ENCODE data around the gene P2RX1.

Gene P2RX1

DNA sequence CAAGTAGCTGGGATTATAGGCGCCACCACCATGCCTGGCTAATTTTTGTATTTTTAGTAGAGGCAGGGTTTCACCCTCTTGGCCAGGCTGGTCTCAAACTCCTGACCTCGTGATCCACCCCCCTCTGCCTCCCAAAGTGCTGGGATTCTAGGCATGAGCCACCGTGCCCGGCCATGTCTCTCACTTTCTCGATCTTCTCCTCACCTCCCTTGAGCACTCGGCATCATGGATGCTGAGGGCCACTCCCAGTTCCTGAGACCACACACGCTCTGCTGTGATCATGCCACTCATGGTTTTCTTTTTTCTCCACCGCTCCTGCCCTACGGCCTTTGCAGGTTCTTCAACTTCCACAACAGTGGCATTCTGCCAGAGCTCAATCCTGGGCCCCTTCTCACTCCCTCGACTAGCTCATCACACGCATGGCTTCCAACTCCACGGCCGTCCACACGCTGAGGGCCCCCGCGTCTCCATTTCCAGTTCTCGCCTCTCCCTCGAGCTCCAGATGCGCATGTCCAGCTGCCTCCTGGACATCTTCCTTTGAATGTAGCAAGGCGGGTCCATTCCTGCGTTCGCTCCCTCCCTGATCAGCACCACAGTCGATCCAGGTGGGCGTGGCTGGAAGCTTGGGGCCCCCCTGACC lies 64.7 kb downstream of the P2RX1 start:
- no peak overlapping the region for H4K12ac ChIP-seq (ENCODE audit: low read depth, low read length)
- no peak overlapping the region for H2BK12ac ChIP-seq (ENCODE audit: low read length)
- H2BK120ac ChIP-seq (ENCODE audit: insufficient read depth, low read length, poor library complexity): no peak overlapping the region
- no peak overlapping the region for H3K9ac ChIP-seq (ENCODE audit: low read length)
- H3K14ac ChIP-seq (ENCODE audit: low read length): no peak overlapping the region
- no peak overlapping the region for H3K4ac ChIP-seq (ENCODE audit: low read depth, low read length)
- H3K4me3 ChIP-seq (ENCODE audit: low read depth, low read length): no peak overlapping the region
- no peak overlapping the region for H2AFZ ChIP-seq (ENCODE audit: insufficient read depth, low read length, poor library complexity)
- H4K91ac ChIP-seq (ENCODE audit: low read depth, low read length): no peak overlapping the region
- no peaks in the 10 kb centered on the region for H3K79me1 ChIP-seq (ENCODE audit: low read length)
- H3K18ac ChIP-seq (ENCODE audit: low read length): no peak overlapping the region
- H3K4me2 ChIP-seq (ENCODE audit: low read length): no peak overlapping the region
- no peak overlapping the region for H3K23ac ChIP-seq (ENCODE audit: low read length)
- no peaks in the 10 kb centered on the region for H3K27me3 ChIP-seq (ENCODE audit: insufficient read depth, low read length)
- no peaks in the 10 kb centered on the region for H3K79me2 ChIP-seq (ENCODE audit: control insufficient read depth, insufficient read depth, low read length, poor library complexity)
- no peak overlapping the region for H2AK5ac ChIP-seq (ENCODE audit: low read length)
- WGBS (ENCODE audit: extremely low coverage, insufficient coverage, insufficient read length): no CpG with 5 or more reads among the region's 24 CpGs
- peaks cover 2% of the 10 kb centered on the region for H3K9me3 ChIP-seq (ENCODE audit: insufficient read depth, low read depth, low read length)
- no peak overlapping the region for H2BK5ac ChIP-seq (ENCODE audit: low read depth, low read length, poor library complexity)
- no peak overlapping the region for H3K27ac ChIP-seq (ENCODE audit: low read depth, low read length)
- no peaks in the 10 kb centered on the region for H3K36me3 ChIP-seq (ENCODE audit: control insufficient read depth in 1 of 2, insufficient read depth in 2 of 2, low read length in 2 of 2)
- no peaks in the 10 kb centered on the region for H3K4me1 ChIP-seq (ENCODE audit: control insufficient read depth in 1 of 2, insufficient read depth in 2 of 2, low read length in 2 of 2)
- H4K8ac ChIP-seq (ENCODE audit: low read depth, low read length): no peak overlapping the region
- DNase-seq: no peak

- no peak overlapping the region for H3K27ac ChIP-seq (ENCODE audit: low read depth, low read length)
- no peaks in the 10 kb centered on the region for H3K27me3 ChIP-seq (ENCODE audit: insufficient read depth, low read length)
- WGBS (ENCODE audit: extremely low coverage, insufficient coverage, insufficient read length): no CpG with 5 or more reads among the region's 9 CpGs
- H3K79me2 ChIP-seq (ENCODE audit: control insufficient read depth, insufficient read depth, low read length, poor library complexity): peaks cover 9% of the 10 kb centered on the region
- no peak overlapping the region for H2AK5ac ChIP-seq (ENCODE audit: low read length)
- H3K79me1 ChIP-seq (ENCODE audit: low read length): peaks cover 8% of the 10 kb centered on the region
- H2AFZ ChIP-seq (ENCODE audit: insufficient read depth, low read length, poor library complexity): no peak overlapping the region
- no peak overlapping the region for H2BK120ac ChIP-seq (ENCODE audit: insufficient read depth, low read length, poor library complexity)
- no peak overlapping the region for H4K12ac ChIP-seq (ENCODE audit: low read depth, low read length)
- H3K4me1 ChIP-seq (ENCODE audit: control insufficient read depth in 1 of 2, insufficient read depth in 2 of 2, low read length in 2 of 2): peaks cover 2 to 3% of the 10 kb centered on the region in 2 experiments
- DNase-seq: peak; percentile 36 to 77
- H3K18ac ChIP-seq (ENCODE audit: low read length): no peak overlapping the region
- no peak overlapping the region for H3K23ac ChIP-seq (ENCODE audit: low read length)
- no peak overlapping the region for H2BK5ac ChIP-seq (ENCODE audit: low read depth, low read length, poor library complexity)
- no peak overlapping the region for H3K9ac ChIP-seq (ENCODE audit: low read length)
- peaks cover 2% of the 10 kb centered on the region for H3K9me3 ChIP-seq (ENCODE audit: insufficient read depth, low read depth, low read length)
- H4K8ac ChIP-seq (ENCODE audit: low read depth, low read length): no peak overlapping the region
- no peak overlapping the region for H2BK12ac ChIP-seq (ENCODE audit: low read length)
- no peak overlapping the region for H3K14ac ChIP-seq (ENCODE audit: low read length)
- peaks cover 3 to 4% of the 10 kb centered on the region in 2 experiments for H3K36me3 ChIP-seq (ENCODE audit: control insufficient read depth in 1 of 2, insufficient read depth in 2 of 2, low read length in 2 of 2)
- no peak overlapping the region for H3K4me3 ChIP-seq (ENCODE audit: low read depth, low read length)
- H4K91ac ChIP-seq (ENCODE audit: low read depth, low read length): no peak overlapping the region
- no peak overlapping the region for H3K4me2 ChIP-seq (ENCODE audit: low read length)
- H3K4ac ChIP-seq (ENCODE audit: low read depth, low read length): no peak overlapping the region
These were observed 67.9 kb downstream of the P2RX1 start for GRCh38 chr17:3848229-3848835.

GRCh38 chr17:3847165-3847670 lies 69.0 kb downstream of the P2RX1 start:
- H2AK5ac ChIP-seq (ENCODE audit: low read length): no peak overlapping the region
- peaks cover 2% of the 10 kb centered on the region for H3K9me3 ChIP-seq (ENCODE audit: insufficient read depth, low read depth, low read length)
- DNase-seq: no peak
- H3K4me3 ChIP-seq (ENCODE audit: low read depth, low read length): no peak overlapping the region
- no peak overlapping the region for H3K23ac ChIP-seq (ENCODE audit: low read length)
- no peak overlapping the region for H3K18ac ChIP-seq (ENCODE audit: low read length)
- H2BK120ac ChIP-seq (ENCODE audit: insufficient read depth, low read length, poor library complexity): no peak overlapping the region
- no CpG with 5 or more reads among the region's 9 CpGs for WGBS (ENCODE audit: extremely low coverage, insufficient coverage, insufficient read length)
- peaks cover 8% of the 10 kb centered on the region for H3K79me1 ChIP-seq (ENCODE audit: low read length)
- no peak overlapping the region for H3K9ac ChIP-seq (ENCODE audit: low read length)
- peaks cover 9% of the 10 kb centered on the region for H3K79me2 ChIP-seq (ENCODE audit: control insufficient read depth, insufficient read depth, low read length, poor library complexity)
- peaks cover 8 to 12% of the 10 kb centered on the region in 2 experiments for H3K36me3 ChIP-seq (ENCODE audit: control insufficient read depth in 1 of 2, insufficient read depth in 2 of 2, low read length in 2 of 2)
- H3K4me2 ChIP-seq (ENCODE audit: low read length): no peak overlapping the region
- H2BK12ac ChIP-seq (ENCODE audit: low read length): no peak overlapping the region
- no peak overlapping the region for H2BK5ac ChIP-seq (ENCODE audit: low read depth, low read length, poor library complexity)
- no peak overlapping the region for H3K27ac ChIP-seq (ENCODE audit: low read depth, low read length)
- peaks cover 2 to 3% of the 10 kb centered on the region in 2 experiments for H3K4me1 ChIP-seq (ENCODE audit: control insufficient read depth in 1 of 2, insufficient read depth in 2 of 2, low read length in 2 of 2)
- no peak overlapping the region for H4K12ac ChIP-seq (ENCODE audit: low read depth, low read length)
- no peaks in the 10 kb centered on the region for H3K27me3 ChIP-seq (ENCODE audit: insufficient read depth, low read length)
- H3K14ac ChIP-seq (ENCODE audit: low read length): no peak overlapping the region
- no peak overlapping the region for H4K8ac ChIP-seq (ENCODE audit: low read depth, low read length)
- H3K4ac ChIP-seq (ENCODE audit: low read depth, low read length): no peak overlapping the region
- no peak overlapping the region for H4K91ac ChIP-seq (ENCODE audit: low read depth, low read length)
- no peak overlapping the region for H2AFZ ChIP-seq (ENCODE audit: insufficient read depth, low read length, poor library complexity)

Measured in trophoblast cell (in vitro differentiated cells and primary cell).